SK-N-SH (cell line): ENCODE measurements around the gene DDX25. TPM values are rescaled to one million over a fixed set of nuclear protein-coding genes. Genes with fewer than 3 reads are reported as not detected.

Source experiments
- CTCF ChIA-PET: fragments of 300-600, 350-600 bp; formaldehyde crosslinking; extraction: SDS; loops from one replicate; lab custom pipeline; 2021; lab: Yijun Ruan, JAX
- POLR2A ChIA-PET: fragments of 350-600 bp; sonication (Branson Sonifier 250); formaldehyde crosslinking; extraction: SDS; loops from one replicate; lab custom pipeline; 2020; ENCODE audit warnings: antibody characterized with exemption, inconsistent platforms; lab: Yijun Ruan, JAX
- DNase-seq: peaks from one replicate; pipeline ENCODE4 v3.0.0; 2012
- H2AFZ ChIP-seq: fragments of 200-600 bp; sonication (generic); 2 replicates; pipeline ENCODE4 v1.8.1; 2016; ENCODE audit warnings: antibody characterized with exemption, mild to moderate bottlenecking, low read depth
- H3F3A ChIP-seq: fragments of 200-600 bp; sonication (generic); replicated peaks from 2 replicates; pipeline ENCODE3; 2016; ENCODE audit warnings: antibody characterized with exemption, mild to moderate bottlenecking; ENCODE audit not compliant: insufficient read depth
- H3K27ac ChIP-seq, 2 experiments: fragments of 200-500 bp in 1 of 2; fragments of 200-600 bp in 1 of 2; sonication (Bioruptor generic) in 1 of 2; sonication (generic), shearing (Covaris generic) in 1 of 2; 2 replicates each; pipeline versions ENCODE4 v1.5.1 to v1.6.1; 2014 to 2016; ENCODE audit warnings: low read depth in 2 of 2, inconsistent platforms in 1 of 2, low read length in 1 of 2, mild to moderate bottlenecking in 1 of 2, mixed read lengths in 1 of 2
- H3K27me3 ChIP-seq: fragments of 200-600 bp; sonication (generic), shearing (Covaris generic); 2 replicates; pipeline ENCODE4 v1.6.1; 2016; ENCODE audit warnings: mixed run types; ENCODE audit not compliant: insufficient read depth
- H3K36me3 ChIP-seq, 2 experiments: fragments of 200-500 bp in 1 of 2; fragments of 200-600 bp in 1 of 2; sonication (Bioruptor generic) in 1 of 2; sonication (generic) in 1 of 2; replicated peaks in 1 of 2; 2 replicates each; pipeline versions ENCODE3 to v1.5.1; 2014 to 2016; ENCODE audit warnings: low read length in 1 of 2, mild to moderate bottlenecking in 1 of 2; ENCODE audit not compliant: insufficient read depth in 2 of 2, control insufficient read depth in 1 of 2
- H3K4me1 ChIP-seq, 2 experiments: fragments of 200-500 bp in 1 of 2; fragments of 200-600 bp in 1 of 2; sonication (Bioruptor generic) in 1 of 2; sonication (generic), shearing (Covaris generic) in 1 of 2; 2 replicates each; pipeline versions ENCODE4 v1.5.1 to v1.6.1; 2014 to 2016; ENCODE audit warnings: low read depth in 1 of 2, low read length in 1 of 2, mixed run types in 1 of 2; ENCODE audit not compliant: insufficient read depth in 2 of 2, control insufficient read depth in 1 of 2
- H3K4me2 ChIP-seq: fragments of 200-600 bp; sonication (generic), shearing (Covaris generic); 2 replicates; pipeline ENCODE4 v1.6.1; 2017; ENCODE audit warnings: mixed run types
- H3K4me3 ChIP-seq, 2 experiments: fragments of 200-500 bp in 1 of 2; fragments of 200-600 bp in 1 of 2; sonication (Bioruptor generic) in 1 of 2; sonication (generic), shearing (Covaris generic) in 1 of 2; 2 replicates each; pipeline versions ENCODE4 v1.5.1 to v1.8.1; 2014 to 2016; ENCODE audit warnings: low read depth in 2 of 2, inconsistent platforms in 1 of 2, low read length in 1 of 2, mild to moderate bottlenecking in 1 of 2, mixed read lengths in 1 of 2, moderate library complexity in 1 of 2
- H3K79me2 ChIP-seq: fragments of 200-600 bp; sonication (generic); 2 replicates; pipeline ENCODE4 v1.8.1; 2017; ENCODE audit warnings: mild to moderate bottlenecking; ENCODE audit not compliant: insufficient read depth
- H3K9ac ChIP-seq: fragments of 200-600 bp; sonication (generic); 2 replicates; pipeline ENCODE4 v1.6.1; 2017; ENCODE audit warnings: mixed run types
- H3K9me2 ChIP-seq: fragments of 200-600 bp; sonication (generic); 2 replicates; pipeline ENCODE4 v1.6.1; 2017; ENCODE audit warnings: mixed run types
- H3K9me3 ChIP-seq: fragments of 200-600 bp; sonication (generic); 2 replicates; pipeline ENCODE4 v1.6.1; 2017; ENCODE audit warnings: mixed run types, mild to moderate bottlenecking, moderate library complexity
- H4K20me1 ChIP-seq: fragments of 200-600 bp; sonication (generic); 2 replicates; pipeline ENCODE4 v1.6.1; 2017; ENCODE audit warnings: mild to moderate bottlenecking, mixed run types; ENCODE audit not compliant: insufficient read depth
- ELF1 ChIP-seq: IDR thresholded peaks from 2 replicates; pipeline ENCODE4 v1.4.0; 2012
- EP300 ChIP-seq, 2 experiments: IDR thresholded peaks; 2 replicates each; pipeline versions ENCODE4 v1.4.0 to v1.6.1; 2012; ENCODE audit warnings: borderline replicate concordance in 1 of 2, low read depth in 1 of 2, low read length in 1 of 2
- EZH2phosphoT487 ChIP-seq: fragments of 200-600 bp; sonication (generic); IDR thresholded peaks from 2 replicates; pipeline ENCODE4 v1.6.1; 2017; ENCODE audit warnings: low read depth, mixed run types, mild to moderate bottlenecking, antibody characterized with exemption, moderate library complexity, borderline replicate concordance
- FOSL2 ChIP-seq: IDR thresholded peaks from 2 replicates; pipeline ENCODE4 v1.4.0; 2012; ENCODE audit warnings: low read depth, mild to moderate bottlenecking, moderate library complexity, borderline replicate concordance
- FOXJ3 ChIP-seq: sonication (generic); formaldehyde crosslinking; IDR thresholded peaks from 2 replicates; pipeline ENCODE4 v1.5.1; 2020; ENCODE audit warnings: mild to moderate bottlenecking, missing genetic modification reagents
- FOXM1 ChIP-seq: IDR thresholded peaks from 2 replicates; pipeline ENCODE4 v1.4.0; 2012; ENCODE audit warnings: low read depth, mild to moderate bottlenecking
- POLR2AphosphoS5 ChIP-seq: IDR thresholded peaks from 2 replicates; pipeline ENCODE4 v1.6.1; 2012; ENCODE audit warnings: low read depth, low read length
- RAD21 ChIP-seq: IDR thresholded peaks from 2 replicates; pipeline ENCODE4 v1.6.1; 2012; ENCODE audit warnings: mild to moderate bottlenecking, low read length
- RXRA ChIP-seq: IDR thresholded peaks from 2 replicates; pipeline ENCODE4 v1.4.0; 2012; ENCODE audit warnings: low read depth, mild to moderate bottlenecking, borderline replicate concordance
- SMC3 ChIP-seq: IDR thresholded peaks from 2 replicates; pipeline ENCODE4 v1.6.1; 2012; ENCODE audit warnings: low read depth, low read length, improper control_type of control experiment
- TEAD4 ChIP-seq: IDR thresholded peaks from 2 replicates; pipeline ENCODE4 v1.4.0; 2012; ENCODE audit warnings: mild to moderate bottlenecking, borderline replicate concordance; ENCODE audit not compliant: insufficient read depth
- YY1 ChIP-seq: IDR thresholded peaks from 2 replicates; pipeline ENCODE4 v1.4.0; 2012; ENCODE audit warnings: low read depth, mild to moderate bottlenecking
- WGBS: methylation state at CpG from one replicate; pipeline ENCODE4 v1.1.6; 2017; ENCODE audit warnings: low lambda C conversion rate; 5-methylcytosine and 5-hydroxymethylcytosine counted together
- polyA plus RNA-seq, 3 experiments: library from polyadenylated mRNA; depleted of rRNA; stranded (reverse); fragments of >200 nt; gene quantifications; 2 replicates each; pipeline ENCODE4 v1.2.3, GENCODE V29; 2012
- TF ChIP-seq, protein P1 (sequence below): fragments of 150-350 bp; IDR thresholded peaks from 2 replicates; pipeline ENCODE4 v1.6.1; 2017; ENCODE audit warnings: antibody characterized with exemption, low read length, low read depth, borderline replicate concordance
- TF ChIP-seq, protein P2 (sequence below): IDR thresholded peaks from 2 replicates; pipeline ENCODE4 v1.4.0; 2012; ENCODE audit warnings: low read depth, borderline replicate concordance
- TF ChIP-seq, protein P3 (sequence below): fragments of 200-600 bp; sonication (generic); IDR thresholded peaks from 2 replicates; pipeline ENCODE4 v1.6.1; 2017; ENCODE audit warnings: antibody characterized with exemption, mild to moderate bottlenecking, moderate library complexity
- TF ChIP-seq, protein P4 (sequence below): IDR thresholded peaks from 2 replicates; pipeline ENCODE4 v1.4.0; 2012; ENCODE audit warnings: low read depth, borderline replicate concordance

DDX25 gene
- polyA plus RNA-seq, 1 of the 3 experiments (the other 2 are of a cell fraction): 0.12 TPM

DNA sequence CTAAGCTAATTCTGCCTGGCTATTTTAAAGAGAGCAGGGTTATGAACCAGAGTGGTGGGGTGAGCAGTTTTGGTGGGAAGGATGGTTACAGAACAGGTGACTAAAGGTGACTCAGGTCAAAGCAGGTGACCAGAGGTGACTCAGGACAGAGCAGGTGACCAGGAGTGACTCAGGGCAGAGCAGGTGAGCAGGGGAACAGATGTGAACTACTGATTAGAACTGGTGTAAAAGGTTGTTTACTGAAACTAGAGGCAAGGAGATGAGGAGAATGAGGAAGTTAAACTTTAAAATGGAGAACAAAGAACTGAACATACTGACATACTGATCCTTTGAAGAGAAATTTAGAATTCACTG, 32.2 kb upstream of the DDX25 start:
- H2AFZ ChIP-seq: no peak overlapping the region
- no peak overlapping the region for H3K27ac ChIP-seq
- no peaks in the 10 kb centered on the region for H3K36me3 ChIP-seq
- POLR2A ChIA-PET: no interaction called here
- no peaks in the 10 kb centered on the region for H3K9me3 ChIP-seq
- CTCF ChIA-PET: interaction anchor here (0.9 to 1.0 kb wide), 2 partner anchors 9 to 443 kb away, joined by 3 read pairs; no protein-coding TSS in a partner anchor
- H3K9ac ChIP-seq: no peak overlapping the region
- no peak overlapping the region for H3K4me3 ChIP-seq
- no peaks in the 10 kb centered on the region for H4K20me1 ChIP-seq
- H3F3A ChIP-seq: no peaks in the 10 kb centered on the region
- DNase-seq: no peak
- no peaks in the 10 kb centered on the region for H3K4me1 ChIP-seq
- no peak overlapping the region for H3K4me2 ChIP-seq
- H3K27me3 ChIP-seq: no peaks in the 10 kb centered on the region
- no peaks in the 10 kb centered on the region for H3K79me2 ChIP-seq
- H3K9me2 ChIP-seq: no peaks in the 10 kb centered on the region
- TF ChIP-seq RAD21 (no peak), POLR2AphosphoS5 (no peak), ELF1 (no peak)

DNA sequence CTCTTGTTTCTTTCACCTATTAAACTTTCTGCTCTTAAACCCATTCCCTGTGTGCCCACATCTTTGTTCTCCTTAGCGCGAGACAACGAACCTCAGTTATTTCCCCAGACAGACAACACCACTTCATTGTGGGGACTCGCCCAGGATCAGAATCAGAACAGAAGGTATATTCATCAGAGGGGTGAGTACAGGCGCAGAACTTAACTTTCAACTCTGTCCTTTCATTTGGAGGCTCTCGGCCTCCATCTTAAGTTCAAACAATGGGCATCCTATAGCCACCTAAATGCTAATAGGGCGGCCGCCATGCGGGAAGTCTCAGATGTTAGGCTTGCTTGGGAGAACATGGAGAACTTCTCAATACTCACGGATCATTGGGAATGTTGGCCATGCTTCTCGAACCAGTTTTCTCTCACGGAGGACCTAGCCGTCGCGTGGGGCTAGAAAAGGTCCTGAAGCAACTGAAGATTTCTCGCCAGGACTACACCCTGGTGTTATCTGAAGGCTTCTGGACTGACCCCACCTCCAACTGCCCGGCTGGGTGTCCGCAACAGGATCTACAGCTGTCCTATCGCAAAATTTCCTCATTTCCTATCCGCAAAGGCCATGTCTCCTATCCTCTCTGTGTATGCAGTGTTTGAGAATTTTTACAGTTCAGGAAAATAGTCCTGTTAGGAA, 30.3 kb upstream of the DDX25 start:
- POLR2A ChIA-PET: no interaction called here
- WGBS: 71% methylated on average over 18 of the region's 20 CpGs
- Histone ChIP-seq H3K27ac (no peak overlapping the region), H3K79me2 (no peaks in the 10 kb centered on the region), H2AFZ (peak overlapping the region; percentile 76), H4K20me1 (no peaks in the 10 kb centered on the region), H3K27me3 (no peaks in the 10 kb centered on the region), H3K36me3 (no peaks in the 10 kb centered on the region), H3K9me2 (no peaks in the 10 kb centered on the region), H3K4me1 (no peaks in the 10 kb centered on the region), H3K9me3 (no peaks in the 10 kb centered on the region), H3F3A (no peaks in the 10 kb centered on the region), H3K9ac (no peak overlapping the region), H3K4me2 (peak overlapping the region; percentile 38; the same call in 1 of the 2 replicates), H3K4me3 (peak overlapping the region; percentile 19 to 48; a peak in 3 of 4 replicates)
- TF ChIP-seq FOSL2: no peak
- no peak for TF ChIP-seq TEAD4
- no peak for TF ChIP-seq RXRA
- TF ChIP-seq, protein P1, sequence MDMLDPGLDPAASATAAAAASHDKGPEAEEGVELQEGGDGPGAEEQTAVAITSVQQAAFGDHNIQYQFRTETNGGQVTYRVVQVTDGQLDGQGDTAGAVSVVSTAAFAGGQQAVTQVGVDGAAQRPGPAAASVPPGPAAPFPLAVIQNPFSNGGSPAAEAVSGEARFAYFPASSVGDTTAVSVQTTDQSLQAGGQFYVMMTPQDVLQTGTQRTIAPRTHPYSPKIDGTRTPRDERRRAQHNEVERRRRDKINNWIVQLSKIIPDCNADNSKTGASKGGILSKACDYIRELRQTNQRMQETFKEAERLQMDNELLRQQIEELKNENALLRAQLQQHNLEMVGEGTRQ: no peak
- TF ChIP-seq, protein P2, sequence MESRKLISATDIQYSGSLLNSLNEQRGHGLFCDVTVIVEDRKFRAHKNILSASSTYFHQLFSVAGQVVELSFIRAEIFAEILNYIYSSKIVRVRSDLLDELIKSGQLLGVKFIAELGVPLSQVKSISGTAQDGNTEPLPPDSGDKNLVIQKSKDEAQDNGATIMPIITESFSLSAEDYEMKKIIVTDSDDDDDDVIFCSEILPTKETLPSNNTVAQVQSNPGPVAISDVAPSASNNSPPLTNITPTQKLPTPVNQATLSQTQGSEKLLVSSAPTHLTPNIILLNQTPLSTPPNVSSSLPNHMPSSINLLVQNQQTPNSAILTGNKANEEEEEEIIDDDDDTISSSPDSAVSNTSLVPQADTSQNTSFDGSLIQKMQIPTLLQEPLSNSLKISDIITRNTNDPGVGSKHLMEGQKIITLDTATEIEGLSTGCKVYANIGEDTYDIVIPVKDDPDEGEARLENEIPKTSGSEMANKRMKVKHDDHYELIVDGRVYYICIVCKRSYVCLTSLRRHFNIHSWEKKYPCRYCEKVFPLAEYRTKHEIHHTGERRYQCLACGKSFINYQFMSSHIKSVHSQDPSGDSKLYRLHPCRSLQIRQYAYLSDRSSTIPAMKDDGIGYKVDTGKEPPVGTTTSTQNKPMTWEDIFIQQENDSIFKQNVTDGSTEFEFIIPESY: no peak
- TF ChIP-seq EP300 (IDR thresholded peaks at IDR 0.05; ENCODE audit: borderline replicate concordance in 1 of 2, low read depth in 1 of 2, low read length in 1 of 2): no peak
- no peak for TF ChIP-seq SMC3
- no peak for TF ChIP-seq EZH2phosphoT487
- no peak for TF ChIP-seq YY1
- TF ChIP-seq, protein P3, sequence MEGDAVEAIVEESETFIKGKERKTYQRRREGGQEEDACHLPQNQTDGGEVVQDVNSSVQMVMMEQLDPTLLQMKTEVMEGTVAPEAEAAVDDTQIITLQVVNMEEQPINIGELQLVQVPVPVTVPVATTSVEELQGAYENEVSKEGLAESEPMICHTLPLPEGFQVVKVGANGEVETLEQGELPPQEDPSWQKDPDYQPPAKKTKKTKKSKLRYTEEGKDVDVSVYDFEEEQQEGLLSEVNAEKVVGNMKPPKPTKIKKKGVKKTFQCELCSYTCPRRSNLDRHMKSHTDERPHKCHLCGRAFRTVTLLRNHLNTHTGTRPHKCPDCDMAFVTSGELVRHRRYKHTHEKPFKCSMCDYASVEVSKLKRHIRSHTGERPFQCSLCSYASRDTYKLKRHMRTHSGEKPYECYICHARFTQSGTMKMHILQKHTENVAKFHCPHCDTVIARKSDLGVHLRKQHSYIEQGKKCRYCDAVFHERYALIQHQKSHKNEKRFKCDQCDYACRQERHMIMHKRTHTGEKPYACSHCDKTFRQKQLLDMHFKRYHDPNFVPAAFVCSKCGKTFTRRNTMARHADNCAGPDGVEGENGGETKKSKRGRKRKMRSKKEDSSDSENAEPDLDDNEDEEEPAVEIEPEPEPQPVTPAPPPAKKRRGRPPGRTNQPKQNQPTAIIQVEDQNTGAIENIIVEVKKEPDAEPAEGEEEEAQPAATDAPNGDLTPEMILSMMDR: no peak
- TF ChIP-seq RAD21: no peak
- TF ChIP-seq, protein P4, sequence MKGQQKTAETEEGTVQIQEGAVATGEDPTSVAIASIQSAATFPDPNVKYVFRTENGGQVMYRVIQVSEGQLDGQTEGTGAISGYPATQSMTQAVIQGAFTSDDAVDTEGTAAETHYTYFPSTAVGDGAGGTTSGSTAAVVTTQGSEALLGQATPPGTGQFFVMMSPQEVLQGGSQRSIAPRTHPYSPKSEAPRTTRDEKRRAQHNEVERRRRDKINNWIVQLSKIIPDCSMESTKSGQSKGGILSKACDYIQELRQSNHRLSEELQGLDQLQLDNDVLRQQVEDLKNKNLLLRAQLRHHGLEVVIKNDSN: no peak
- no peak for TF ChIP-seq FOXM1
- no peak for TF ChIP-seq FOXJ3
- CTCF ChIA-PET: interaction anchor here (0.6 to 4.6 kb wide), 6 partner anchors 8 to 783 kb away, joined by 3 to 22 read pairs (median 4); partner anchors contain the start of gene HYLS1
- DNase-seq: no peak
